GM19463 (cell line): ENCODE measurements around the gene PRKG1.
"Not testable (repeated sequence)": the region's sequence is repeated elsewhere in the genome, so short reads cannot be mapped to it uniquely, and the experiment has no call there.

ENCODE experiments used
- ATAC-seq: cut with Tn5 transposase; IDR thresholded peaks from one replicate; pipeline ENCODE4 v1.9.1; 2021; ENCODE audit warnings: mild to moderate bottlenecking, moderate library complexity; ENCODE audit not compliant: unreplicated experiment

Gene PRKG1

GRCh38 chr10:51112013-51112412 lies 37.7 kb downstream of the PRKG1 start:
- ATAC-seq, result no peak

DNA sequence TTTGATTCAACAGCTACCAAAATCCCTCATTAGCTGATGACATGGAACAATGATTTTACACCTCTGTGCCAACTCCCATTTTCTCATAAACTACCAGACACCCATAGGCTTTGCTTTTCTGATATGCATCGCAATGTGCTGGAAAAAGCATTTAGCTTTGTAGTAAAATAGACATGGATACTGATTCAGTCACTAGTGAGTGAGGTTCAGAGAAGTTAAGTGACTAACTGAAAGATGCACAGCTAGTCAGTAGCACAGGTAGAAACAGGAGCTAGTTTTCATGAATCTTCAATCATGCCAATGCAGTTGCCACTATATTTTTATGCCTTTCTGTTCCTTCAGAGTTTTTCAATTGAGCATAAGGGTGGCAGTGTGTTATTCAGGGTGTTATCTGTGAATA lies 38.7 kb downstream of the PRKG1 start:
- ATAC-seq, result no peak

DNA sequence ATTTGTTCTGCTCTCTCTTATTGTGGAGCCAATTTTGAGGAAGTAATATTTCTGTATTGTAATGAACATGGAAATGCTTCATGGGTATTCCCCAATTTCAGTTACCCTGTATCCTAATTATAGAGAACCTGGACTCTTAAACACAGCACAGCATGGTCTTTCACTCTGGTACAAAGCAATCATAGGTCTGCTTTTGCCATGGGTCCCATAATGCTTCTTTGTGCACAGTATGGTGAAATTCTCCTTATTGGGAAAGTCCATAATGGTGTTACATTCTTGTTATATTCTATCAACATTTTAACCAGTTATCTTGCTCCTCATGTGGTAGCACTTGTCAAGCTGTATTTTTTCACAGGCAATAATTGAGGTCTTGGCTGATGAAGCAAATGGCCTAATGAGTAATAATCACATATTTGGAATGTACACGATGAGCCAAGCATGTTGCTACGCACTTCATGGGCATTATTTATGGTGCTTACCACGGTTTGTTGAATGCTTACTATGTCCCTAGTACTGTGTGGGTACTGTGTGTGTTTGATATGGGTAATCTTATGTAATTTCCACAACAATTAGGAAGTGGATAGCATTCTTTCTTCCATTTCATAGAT lies 42.9 kb downstream of the PRKG1 start:
- ATAC-seq, result no peak

DNA sequence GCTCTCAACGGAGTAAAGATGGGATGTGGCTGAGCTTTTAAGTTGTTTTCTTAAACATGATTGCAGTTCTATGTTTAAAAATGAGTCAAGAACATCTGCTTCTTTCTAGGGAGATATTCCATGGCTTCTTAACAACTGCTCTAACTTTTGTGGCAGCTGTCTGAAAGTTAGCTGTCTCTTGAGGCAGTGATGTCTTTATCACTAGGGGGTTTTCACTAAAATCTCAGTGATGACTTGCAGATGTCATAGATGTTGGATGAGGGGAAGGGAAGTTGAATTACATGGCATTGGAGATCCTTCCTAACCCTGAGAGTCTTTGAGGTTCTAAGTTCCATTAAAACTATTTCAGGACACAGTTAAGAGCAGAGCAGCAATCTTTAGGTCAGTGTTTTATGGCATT lies 43.5 kb downstream of the PRKG1 start:
- ATAC-seq, result no peak

- ATAC-seq, result no peak
Measured at GRCh38 chr10:51119441-51119840, 45.2 kb downstream of the PRKG1 start.

- no peak for ATAC-seq
Measured at GRCh38 chr10:51121861-51122260, 47.6 kb downstream of the PRKG1 start.

DNA sequence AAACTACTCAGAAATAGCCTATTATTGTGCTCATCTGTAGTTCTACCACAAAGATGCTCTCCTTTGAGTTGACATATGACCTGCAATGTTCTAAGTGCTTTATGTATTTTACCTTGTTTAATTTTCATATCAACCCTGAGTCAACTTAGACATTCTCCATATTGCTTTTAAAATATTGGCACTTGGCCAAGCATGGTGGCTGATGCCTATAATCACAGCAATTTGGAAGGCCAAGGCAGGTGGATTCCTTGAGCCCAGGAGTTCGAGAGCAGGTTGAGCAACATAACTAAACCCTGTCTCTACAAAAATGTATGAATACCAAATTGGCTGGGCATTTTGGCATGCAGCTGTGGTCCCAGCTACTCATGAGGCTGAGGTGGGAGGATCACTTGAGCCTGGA lies 50.6 kb downstream of the PRKG1 start:
- ATAC-seq, result no peak

GRCh38 chr10:51125518-51125917 lies 51.2 kb downstream of the PRKG1 start:
- ATAC-seq, result no peak

DNA sequence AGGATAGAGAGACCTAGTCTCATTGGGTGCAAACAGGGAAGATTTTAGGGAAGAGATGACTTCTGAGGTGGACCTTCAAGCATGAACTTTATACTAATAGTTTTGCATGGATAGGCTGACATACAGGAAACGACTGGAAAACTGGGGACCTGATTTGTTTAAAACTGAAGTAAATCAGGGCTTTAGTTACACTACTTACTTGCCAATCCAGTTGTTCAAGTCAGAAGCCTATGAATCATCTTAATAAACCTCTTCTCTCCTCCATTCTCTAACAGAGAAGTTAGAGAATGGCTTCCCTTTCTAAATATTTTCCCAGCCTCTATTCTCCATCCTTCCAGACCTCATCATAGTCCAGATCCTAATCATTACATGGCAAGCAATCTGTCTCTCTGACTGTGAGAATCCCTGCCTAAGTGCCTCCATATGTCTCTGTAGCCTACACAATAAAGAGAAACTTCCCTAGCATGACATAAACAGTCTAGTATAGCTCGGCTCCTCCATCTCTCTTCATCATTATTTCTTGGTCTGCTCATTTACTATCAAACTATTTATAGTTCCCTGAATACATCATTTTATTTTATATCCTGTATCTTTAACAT lies 55.8 kb downstream of the PRKG1 start:
- ATAC-seq, result no peak

DNA sequence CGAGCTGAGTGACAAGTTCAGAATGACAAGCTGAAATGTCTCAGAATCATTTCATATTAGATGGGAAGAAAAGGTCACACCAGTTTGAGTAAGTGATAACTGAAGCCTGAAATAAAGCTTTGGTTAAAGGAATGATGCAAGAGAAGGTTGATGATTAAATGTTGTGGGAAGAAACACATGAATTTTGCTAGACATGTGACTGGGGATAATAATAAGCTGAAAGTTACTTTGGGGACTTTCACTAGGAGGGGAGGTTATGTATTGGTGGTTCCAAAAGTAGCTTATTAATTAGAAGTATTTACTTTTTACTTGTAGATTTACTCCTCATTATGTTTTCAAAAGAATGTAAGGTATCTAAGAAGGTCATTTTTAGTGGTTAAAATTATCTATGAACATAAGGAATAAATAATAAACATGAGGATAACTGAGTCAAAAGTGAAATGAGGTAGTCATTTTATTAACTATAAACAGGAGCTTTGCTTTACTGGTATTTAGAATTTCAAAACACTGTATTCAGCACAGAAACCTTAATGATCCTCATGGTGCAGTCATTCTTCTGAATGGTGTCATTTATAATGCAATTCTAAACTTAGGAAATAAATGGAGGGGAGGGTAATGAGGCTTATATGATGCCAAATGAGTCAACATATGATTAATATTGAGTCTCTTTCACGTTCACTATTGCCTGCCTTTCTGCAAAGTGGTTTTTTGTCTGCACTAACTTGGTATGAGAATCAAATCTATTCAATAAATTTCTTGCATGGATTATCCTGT lies 63.7 kb downstream of the PRKG1 start:
- ATAC-seq, result peak; percentile 71

- no peak for ATAC-seq
Measured at GRCh38 chr10:51139176-51139575, 64.9 kb downstream of the PRKG1 start.

DNA sequence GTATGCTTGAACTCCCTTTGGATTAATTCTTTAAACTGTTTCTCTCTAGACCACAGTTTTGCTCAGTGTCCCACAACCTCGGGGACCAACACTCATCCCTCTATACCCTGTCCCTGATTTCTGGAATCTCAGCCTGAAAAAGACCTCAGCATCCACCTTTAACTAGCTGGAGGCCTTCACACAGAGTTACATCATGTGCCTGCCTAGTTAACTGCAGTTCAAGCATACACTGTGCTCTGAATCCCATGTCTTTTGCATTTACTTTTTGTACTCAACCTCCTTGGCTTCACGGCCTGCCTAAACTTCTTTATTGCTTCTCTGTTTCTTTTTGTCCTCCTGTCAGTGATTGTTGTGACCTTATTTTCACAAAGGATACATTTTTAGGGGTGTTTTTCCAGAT lies 66.7 kb downstream of the PRKG1 start:
- ATAC-seq, result no peak

GRCh38 chr10:51144161-51144781 lies 70.0 kb downstream of the PRKG1 start:
- ATAC-seq, result peak; percentile 46

DNA sequence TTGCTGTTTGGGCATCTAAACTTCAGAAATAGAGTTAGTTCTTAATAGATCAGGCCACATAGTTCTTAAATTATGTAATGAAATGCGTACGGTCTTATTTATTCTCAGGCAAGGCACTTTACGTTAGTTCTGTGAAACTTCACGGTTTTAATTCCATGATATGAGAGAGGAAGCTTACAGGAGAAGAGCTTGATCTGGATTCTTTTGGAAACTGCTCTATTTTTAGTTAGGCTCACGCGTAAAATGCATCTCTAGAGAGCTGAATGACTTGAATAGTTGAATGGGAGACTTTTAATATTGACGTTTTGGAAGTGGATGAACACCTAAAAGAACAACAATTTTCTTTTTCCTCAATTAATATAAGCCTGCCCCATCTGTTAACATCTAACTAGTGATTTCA lies 71.1 kb downstream of the PRKG1 start:
- ATAC-seq, result no peak

DNA sequence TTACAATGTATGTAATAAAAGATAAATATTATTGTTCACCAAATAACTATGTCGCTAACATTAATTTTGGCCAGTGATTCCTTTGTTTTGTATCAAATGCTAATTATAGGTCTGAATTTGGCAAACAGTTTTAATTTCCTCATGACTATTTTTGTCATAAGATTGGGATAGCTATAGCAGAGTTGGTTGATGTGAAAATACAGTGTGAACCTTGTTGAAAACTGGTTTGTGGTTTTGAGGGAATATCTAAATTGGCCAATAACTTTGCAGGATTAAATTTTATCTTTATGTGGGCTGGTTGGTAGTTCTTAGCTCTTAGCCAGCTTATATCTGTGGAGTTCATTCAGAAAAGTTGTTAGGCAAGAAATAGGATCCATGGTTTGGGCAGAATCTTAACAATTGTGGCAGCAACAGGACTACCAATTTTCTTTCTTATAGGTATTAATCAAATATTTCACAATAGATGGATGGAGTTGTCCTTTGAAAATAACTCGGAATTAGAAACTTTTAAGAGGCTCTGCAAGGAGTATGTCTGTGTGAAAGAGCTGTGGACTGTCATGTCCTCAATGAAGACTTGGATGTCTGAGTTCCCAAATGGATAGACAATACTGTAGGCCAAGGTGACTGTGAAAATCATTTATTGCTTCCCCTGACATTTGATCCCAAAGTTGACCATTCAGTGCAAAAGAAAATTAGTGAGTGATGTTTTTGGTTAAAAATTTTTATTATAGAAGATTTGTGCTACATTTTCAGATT lies 73.5 kb downstream of the PRKG1 start:
- no peak for ATAC-seq

DNA sequence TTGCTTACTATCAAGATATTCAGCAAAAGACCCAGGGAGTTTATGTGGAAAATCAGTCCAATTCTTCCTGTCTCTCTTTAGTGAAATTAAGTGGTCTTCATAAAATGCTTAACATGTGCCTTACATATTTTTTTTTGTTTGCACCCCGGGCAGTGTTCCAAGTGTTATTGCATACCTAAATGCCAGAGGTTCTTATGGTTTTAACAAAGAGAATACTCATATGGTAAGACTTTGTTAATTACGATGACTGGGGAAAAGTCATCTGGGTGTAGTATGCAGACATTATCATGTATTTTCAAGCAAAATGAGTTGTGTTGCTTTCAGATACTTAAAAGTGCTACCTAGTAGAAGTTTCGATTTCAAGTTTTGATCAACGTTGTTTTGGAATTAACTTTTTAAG lies 82.6 kb downstream of the PRKG1 start:
- ATAC-seq, result no peak

GRCh38 chr10:51158832-51159231 lies 84.5 kb downstream of the PRKG1 start:
- no peak for ATAC-seq

GRCh38 chr10:51159841-51160240 lies 85.6 kb downstream of the PRKG1 start:
- ATAC-seq, result no peak

- ATAC-seq, result no peak
Measured at GRCh38 chr10:51162002-51162401, 87.7 kb downstream of the PRKG1 start.

DNA sequence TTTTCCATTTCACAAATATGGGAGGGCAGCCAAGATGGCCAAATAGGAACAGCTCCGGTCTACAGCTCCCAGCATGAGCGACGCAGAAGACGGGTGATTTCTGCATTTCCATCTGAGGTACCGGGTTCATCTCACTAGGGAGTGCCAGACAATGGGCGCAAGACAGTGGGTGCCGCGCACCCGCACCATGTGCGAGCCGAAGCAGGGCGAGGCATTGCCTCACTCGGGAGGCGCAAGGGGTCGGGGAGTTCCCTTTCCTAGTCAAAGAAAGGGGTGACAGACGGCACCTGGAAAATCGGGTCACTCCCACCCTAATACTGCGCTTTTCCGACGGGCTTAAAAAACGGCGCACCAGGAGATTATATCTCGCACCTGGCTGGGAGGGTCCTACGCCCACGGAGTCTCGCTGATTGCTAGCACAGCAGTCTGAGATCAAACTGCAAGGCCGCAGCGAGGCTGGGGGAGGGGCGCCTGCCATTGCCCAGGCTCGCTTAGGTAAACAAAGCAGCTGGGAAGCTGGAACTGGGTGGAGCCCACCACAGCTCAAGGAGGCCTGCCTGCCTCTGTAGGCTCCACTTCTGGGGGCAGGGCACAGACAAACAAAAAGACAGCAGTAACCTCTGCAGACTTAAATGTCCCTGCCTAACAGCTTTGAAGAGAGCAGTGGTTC lies 89.2 kb downstream of the PRKG1 start:
- not testable (repeated sequence) for ATAC-seq
